Stimulated activated CD8-positive, alpha-beta memory T cell treated with anti-CD3 and anti-CD28 coated beads, Interleukin-4, amount 100 ng/mL, for 24 hours (primary cell): Measurements from ENCODE around the gene ATIC.

Source experiments
- DNase-seq: peaks from one replicate; pipeline ENCODE4 v3.0.0-alpha.2; 2020; ENCODE audit warnings: low read depth

ATIC gene

DNA sequence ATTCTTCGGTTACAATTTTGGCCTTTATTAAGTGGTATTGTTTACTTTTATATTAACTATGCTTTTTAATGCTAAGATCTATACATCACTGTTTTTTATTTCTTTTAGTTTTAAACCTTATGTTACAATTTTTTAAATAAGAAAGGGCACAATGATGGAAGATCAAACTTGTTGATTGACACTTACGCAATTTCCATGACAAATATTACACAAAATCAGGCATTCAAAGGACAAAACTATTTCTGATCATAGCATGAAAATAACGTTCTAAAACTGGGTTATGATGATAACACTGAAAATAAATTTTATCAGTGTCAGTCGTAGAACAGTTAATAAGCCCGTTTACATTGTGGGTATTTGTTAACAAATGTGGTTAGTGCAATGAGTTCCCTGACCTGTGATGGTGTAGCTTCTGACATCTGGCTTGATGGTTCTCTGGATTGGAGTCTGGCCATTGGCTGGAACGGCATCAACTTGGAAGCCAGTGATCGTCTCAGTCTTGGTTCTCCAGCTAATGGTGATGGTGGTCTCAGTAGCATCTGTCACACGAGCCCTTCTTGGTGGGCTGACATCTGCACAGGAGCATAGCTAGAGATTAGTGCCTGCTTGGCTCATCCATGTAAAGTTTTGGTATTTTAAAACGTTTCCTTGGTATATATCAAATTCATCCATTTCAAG lies 64.4 kb downstream of the ATIC start:
- no peak for DNase-seq

DNA sequence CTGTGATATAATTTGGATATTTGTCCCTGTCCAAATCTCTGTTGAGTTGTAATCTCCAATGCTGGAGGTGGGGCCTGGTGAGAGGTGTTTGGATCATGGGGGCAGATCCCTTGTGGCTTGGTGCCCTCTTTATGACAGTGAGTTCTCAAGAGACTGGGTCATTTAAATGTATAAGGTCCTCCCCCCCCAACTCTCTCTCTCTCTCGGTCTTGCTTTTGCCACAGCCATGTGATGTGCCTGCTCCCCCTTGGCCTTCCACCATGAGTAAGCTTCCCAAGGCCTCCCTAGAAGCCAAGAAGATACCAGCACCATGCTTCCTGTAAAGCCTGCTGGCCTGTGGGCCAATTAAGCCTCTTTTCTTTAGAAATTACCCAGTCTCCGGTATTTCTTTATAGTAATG lies 65.4 kb downstream of the ATIC start:
- no peak for DNase-seq

DNA sequence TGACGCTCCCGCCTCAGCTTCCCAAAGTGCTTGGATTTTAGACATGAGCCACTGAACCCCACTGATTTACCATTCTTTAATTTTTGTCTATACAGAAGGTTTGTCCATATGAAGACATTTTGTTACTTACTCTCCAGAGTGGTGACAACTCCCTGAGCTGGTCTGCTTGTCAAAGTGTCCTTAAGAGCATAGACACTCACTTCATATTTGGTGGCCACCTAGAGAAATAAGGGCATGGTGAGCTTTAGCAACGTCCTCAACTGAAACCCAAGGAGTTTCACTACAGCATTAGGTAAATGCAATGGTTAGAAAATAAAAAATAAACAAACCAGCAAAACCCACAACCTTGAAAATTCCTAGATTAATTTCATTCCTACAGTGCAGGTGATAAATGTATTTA lies 66.2 kb downstream of the ATIC start:
- DNase-seq = no peak

DNA sequence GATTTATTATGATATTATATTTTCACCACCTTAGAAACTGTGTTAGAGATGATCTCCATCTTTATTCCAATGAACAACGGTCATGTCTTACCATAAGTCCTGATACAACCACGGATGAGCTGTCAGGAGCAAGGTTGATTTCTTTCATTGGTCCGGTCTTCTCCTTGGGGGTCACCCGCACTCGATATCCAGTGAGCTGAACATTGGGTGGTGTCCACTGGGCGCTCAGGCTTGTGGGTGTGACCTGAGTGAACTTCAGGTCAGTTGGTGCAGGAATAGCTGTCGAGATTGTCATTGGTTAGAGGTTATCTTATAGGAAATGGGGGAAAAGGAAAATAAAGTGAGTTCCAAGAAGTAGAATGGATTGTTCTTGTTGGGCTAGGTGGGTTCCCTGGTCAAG lies 67.2 kb downstream of the ATIC start:
- no peak for DNase-seq

DNA sequence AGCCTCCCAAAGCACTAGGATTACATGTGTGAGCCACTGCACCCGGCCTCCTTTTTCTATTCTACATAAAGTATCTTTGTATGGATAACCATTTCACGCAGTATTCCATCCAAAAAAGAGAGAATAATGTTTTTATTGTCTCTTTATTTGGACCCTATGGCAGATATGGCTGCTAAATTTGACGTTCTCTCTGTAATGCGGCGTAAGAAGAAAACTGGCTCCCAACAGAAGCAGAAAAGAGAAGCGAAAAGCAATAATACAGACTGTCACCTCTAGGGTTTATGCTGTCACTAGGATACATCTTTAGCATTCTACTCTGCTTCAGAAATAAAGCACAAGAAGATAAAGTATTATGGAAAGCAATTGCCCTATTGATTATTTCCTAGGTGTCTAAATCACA lies 68.1 kb downstream of the ATIC start:
- DNase-seq = no peak

DNA sequence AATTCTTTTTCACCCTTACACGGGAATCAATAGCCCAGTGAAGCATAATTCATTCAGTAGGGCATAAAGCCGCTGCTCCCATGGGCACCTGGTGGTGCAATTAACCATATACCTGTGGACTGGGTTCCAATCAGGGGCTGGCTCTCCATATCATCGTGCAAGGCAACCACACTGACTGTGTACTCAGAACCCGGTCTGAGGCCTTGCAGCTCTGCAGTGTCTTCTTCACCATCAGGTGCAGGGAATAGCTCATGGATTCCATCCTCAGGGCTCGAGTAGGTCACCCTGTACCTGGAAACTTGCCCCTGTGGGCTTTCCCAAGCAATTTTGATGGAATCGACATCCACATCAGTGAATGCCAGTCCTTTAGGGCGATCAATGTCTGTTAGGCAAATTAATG lies 68.8 kb downstream of the ATIC start:
- DNase-seq = no peak

DNA sequence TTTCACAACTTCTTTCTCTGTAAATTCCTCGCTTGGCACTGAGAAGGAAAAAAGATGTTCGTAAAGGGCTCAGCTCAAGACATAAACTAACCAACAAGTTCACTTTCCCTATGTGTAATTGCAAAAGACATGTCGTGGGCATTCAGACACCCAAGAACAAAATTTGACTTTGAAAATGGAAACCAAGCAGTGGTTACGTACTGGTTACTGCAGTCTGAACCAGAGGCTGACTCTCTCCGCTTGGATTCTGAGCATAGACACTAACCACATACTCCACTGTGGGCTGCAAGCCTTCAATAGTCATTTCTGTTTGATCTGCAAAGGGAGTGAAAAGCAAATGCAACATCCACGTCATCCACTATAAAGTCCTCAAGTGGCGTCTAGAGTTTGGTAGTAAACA lies 70.2 kb downstream of the ATIC start:
- DNase-seq = no peak

DNA sequence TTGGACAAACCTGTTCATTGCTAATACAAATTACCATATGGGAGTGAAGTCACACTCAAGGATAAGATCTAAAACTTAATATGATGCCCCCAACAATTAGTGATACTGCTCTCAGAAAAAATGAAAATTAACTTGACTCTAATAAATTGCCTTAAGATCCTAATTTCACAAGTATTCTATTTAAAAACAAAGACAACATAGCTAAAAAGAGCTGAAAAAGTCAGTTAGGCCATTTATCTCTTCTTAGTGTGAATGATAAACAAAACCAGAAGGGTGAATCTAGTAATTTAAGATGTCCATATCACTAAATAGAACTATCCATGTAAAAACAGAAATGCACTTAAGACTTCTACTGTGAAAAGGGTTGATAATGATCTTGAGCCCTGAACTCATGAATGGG lies 70.6 kb downstream of the ATIC start:
- DNase-seq = no peak

DNA sequence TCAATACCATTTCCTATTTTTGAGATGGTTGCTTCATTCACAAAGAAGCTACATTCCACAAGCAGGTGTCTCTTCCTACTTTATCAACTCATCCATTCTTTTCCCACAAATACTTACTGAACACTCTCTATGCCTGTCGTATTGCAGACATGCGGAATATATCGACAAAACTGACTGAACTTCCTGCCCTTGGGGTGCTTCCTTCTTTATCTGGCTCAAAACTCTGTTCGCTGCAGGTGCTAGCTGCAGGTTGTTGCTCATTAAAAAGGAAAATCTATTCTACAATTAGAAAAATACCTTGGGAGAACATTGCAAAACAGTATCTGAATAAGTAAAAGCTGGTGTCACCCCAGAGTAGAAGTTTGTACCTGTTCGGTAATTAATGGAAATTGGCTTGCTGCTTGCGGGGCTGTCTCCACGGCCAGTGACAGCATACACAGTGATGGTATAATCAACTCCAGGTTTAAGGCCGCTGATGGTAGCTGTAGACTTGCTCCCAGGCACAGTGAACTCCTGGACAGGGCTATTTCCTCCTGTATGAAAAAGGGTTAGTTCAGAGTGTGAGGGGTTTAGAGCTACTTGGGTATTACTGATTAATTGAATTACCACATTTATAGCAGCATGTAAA lies 71.9 kb downstream of the ATIC start:
- DNase-seq = no peak

DNA sequence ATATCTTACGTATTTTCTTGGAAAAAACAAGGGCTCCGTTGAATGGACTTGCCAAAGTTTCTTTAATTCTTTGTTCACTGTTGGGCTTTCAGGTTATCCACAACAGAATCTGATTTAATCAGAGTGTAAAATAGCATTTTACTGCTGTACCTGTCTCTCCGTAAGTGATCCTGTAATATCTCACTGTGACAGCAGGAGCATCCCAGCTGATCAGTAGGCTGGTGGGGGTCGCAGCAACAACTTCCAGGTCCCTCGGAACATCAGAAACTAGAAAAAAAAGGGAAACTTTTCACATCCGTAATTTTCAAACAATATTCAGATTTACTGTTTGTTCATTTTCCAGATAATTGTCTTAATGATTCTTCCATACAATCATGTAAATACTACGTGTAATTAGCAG lies 72.9 kb downstream of the ATIC start:
- DNase-seq = no peak

DNA sequence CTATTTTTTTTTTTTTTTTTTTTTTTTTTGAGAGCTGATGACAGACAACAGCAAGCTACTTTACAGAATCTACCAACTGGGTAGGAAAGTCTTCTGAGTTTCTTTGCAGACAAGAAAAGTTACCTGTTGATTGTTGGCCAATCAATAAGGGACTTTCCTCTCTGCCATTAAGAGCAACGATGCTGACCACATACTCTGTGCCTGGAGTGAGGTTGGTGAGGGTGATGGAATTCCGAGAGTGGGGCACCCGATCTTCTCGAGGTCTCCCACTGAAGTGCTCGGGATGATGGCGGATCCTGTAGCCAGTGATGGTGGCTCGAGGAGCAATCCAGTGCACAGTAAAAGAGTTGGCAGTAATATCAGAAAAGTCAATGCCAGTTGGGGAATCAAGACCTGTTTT lies 74.7 kb downstream of the ATIC start:
- no peak for DNase-seq

DNA sequence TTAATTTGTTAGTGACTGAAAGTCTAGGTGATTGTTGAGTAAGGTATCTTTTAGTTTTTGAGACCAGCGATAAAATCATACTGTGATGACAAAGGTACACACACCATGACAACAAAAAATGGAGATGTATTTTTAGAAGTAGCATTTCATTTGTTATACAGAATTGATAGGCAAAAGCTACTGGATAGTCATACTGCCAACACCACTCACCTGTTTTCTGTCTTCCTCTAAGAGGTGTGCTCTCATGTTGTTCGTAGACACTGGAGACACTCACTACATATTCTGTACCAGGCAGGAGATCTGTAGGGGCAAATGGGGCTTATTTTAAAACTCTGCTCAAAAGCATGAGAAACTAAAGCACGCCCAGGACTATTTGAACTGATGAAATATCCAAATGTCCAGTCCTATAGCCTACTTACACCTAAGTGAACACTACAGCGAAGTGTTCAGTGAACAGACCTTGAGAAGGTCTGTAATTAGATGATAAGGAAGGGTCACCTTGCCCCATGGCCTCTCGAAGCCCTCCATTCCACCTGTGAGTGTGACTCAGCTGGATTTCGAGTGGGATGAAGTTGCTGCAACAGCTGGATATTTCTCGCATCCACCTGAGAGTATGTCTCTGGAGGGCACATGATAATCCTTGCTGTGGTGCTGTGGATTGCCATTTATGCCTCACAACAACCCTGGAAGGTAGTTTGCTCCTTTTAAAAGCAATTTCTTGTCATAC lies 76.3 kb downstream of the ATIC start:
- DNase-seq = no peak

DNA sequence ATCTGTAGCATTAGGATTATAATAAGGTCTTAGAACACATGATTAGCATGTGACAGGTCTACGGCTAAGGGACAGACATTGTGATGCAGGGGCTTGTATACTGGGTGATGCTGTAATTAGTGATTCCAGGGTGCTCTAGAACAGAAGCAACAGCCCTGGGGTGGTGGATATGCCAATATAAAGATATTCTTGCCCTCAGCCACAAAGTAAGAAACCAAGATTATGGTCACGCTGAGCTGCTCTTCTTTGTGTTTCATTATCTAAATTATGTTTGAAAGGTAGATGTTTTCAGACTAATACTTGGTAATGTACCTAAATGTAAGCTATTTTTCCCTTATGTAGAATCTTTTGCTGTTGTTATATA lies 78.7 kb downstream of the ATIC start:
- no peak for DNase-seq

DNA sequence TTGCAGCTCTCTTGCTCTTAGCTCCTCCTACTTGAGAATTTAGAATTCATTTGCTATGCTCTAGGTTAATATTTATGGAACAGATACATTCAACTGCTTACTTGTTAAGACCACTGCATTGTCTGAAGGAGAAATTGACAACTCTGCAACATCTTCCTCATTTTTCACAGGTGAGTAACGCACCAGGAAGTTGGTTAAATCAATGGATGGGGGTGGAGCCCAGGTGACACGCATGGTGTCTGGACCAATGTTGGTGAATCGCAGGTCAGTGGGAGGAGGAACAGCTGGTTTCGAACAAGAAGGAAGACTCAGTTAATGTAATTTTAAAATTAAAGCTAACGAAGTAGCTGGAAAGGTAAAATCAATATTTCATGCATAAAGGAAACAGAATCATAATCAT lies 79.7 kb downstream of the ATIC start:
- no peak for DNase-seq

DNA sequence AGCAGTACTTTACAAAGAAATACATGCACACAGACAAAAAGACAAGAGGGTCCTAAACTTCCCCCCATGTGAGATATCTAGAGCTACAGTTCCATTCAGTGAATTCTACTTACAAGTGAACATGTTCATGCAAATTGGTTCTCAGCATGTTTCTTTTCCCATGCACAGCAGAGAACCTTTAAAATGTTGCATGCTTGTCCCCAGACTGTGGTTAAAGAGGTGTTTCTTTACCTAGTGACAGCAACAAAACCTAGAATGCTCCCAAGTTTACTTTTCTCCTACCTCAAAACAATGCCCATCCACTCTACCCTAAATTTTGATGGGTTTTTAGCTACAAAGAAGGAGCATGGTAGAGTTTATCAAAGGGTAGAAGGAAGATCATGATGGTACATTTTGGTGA lies 80.3 kb downstream of the ATIC start:
- DNase-seq = no peak

DNA sequence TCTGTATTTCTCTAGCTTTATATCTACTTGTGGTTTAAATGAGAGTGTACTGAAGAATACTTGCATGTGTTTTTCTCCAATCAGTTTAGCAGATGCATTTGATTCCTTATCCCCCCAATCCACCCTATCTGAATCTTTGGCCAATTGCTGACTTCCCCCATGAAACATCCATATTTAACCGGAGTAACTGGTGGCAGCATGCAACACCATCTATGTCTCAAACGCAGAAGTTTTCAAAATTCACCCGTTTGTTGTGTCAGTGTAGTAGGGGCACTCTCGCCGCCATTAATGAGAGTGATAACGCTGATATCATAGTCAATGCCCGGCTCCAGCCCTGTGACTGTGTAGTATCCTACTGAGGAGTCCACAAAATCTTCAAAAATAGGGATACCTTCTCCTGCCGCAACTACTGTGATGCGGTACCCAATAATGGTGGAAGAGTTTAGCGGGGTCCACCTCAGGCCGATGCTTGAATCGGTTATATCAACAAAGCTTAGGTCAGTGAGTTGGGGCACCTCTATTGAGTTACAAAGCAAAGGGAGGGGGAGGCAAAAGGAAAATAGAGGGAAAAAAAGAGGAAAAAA lies 80.9 kb downstream of the ATIC start:
- DNase-seq = no peak

DNA sequence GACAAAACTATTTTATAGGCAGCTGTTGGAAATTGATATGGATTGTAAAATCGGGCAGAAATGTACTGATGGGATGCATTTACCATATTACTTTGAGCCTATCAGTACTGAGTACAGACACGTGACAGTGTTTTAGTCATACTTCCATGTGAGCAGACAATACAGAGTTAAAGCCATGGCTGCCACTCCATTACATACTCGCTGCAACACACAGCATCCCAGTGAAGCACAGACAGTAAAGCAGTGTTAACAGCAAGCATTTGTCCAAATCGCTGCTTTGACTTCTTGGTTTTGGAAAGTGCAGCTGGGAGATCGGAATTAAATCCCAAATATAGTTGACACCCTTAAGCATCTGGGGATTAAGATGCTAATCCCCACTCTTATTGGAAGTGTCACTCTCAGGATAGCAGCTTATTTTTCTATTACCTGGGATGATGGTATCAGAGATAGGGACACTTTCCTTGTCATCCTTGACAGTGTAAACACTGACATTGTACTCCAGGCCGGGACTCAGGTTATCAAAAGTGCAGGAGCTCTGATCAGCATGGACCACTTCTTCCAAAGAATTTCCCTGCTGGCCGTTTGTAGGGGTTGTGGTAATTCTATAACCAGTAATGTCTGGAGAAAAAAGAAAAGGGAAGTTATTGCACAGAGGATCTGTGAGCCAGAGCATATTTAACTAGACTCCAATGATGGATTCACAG lies 82.4 kb downstream of the ATIC start:
- no peak for DNase-seq

DNA sequence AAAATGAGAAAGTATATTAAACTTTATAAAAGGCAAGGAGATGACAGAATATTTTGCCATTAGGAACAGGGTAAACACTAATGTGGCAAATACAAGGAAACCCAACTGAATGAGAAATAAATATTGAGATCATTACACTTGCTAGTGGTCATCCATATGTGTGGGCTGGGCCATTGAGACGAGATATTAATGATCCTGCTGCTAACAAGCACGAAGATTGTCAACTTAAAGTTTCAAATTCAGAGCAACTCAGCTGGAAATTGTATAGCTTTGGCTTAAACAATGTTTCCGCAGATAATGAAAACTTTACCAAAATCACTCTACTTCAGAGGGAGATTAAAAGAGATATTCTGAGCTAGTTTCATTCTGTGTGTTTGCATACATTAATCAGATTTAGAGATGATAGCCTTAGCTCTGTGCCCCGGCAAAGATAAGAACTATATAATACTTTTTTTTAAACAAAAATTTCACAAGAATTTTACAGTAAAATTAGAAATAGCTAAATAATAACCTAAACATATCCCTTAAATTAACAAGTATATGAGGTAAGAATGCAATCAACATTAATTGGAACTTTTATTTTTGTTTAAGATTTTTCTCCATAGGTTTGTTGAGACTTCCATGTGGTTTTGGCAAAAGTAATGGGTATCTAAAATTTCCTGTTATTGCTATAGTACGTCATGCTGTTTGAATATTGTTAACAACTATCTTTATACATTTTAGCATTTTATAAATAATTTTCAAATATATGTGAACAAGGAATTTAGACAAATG lies 84.0 kb downstream of the ATIC start:
- DNase-seq = no peak

DNA sequence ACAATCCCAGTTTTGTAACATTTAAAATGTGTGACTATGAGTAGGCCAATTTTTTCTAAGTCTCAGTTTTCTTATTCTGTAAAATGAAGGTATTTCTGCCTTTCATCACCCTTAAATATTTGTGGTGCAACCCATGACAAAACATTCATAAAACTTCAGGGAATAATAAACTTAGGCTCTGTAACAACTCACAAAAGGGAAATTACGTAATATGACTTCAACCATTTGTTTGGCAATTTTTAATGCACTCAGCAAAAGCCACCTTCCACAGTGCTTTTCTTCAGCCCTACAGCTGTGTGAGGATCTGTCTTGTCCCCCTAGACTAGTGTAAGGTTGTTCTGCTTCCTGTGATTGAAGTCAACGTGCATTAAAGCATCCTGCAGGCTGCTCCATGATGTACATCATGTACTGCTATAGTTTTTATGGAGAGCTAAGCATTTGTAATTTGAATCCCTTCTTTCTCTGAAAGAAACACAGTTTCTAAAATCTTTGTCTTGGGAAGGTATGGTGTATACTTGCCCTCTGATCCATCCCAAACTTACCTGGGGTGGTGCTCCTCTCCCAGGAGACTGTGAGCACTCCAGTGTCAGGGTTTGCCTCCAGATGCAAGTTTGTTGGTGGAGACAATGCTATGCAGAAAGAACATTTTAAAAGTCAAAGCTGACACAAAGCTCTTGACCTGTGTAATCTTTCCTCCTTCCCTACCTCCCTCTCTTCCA lies 84.9 kb downstream of the ATIC start:
- DNase-seq = no peak

DNA sequence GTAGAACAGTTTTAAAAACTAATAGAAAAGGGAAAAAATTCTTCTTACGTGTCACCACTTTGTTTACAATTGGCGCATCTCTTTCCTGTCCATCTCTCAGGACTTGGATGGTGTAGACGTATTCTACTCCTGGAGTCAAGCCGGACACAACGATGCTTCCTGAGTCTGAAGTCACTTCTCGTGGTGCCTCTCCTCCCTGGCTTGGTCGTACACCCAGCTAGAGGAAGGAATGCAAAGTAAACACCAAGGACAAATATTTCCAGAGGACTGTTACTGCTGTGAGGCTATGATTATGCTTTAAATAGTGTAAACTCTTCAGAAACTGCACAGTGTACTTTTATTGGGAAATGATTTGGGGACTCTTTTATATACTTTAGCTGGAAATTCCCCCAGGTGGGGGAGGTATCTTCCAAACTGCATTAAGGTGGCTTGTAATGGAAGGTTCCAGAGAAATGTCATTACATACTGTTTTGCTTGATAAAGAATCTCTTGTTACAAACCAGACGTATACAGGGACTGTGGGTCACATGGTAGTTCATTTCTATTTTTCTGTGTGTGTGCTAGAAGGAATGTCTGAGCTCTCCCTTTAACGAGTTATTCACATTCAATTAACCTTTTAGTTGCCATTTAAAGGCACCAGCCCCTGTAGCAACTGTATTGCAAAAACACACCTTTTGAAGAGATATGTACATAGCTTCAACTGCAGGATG lies 85.9 kb downstream of the ATIC start:
- no peak for DNase-seq
